WTC11 (cell line): Measurements from ENCODE around the gene PPP2R5E. TPM values are rescaled to one million over a fixed set of nuclear protein-coding genes. Genes with fewer than 3 reads are reported as not detected.
A peak's percentile ranks its signal among the peaks of the same experiment; 100 is the strongest.

Experiments
- ATAC-seq: fragments of 200-7000 bp; cut with Tn5 transposase; 2 replicates; pipeline ENCODE4 v1.10.0; 2021; ENCODE audit warnings: mild to moderate bottlenecking, moderate library complexity
- CTCF ChIA-PET: fragments of 300-600 bp; sonication (Branson Sonifier 250); formaldehyde crosslinking; loops from one replicate; lab custom pipeline; 2021; ENCODE audit warnings: antibody characterized with exemption; lab: Charles Lee
- POLR2A ChIA-PET: fragments of 350-600 bp; sonication (Branson Sonifier 250); formaldehyde crosslinking; loops from one replicate; lab custom pipeline; 2021; ENCODE audit warnings: antibody characterized with exemption; lab: Charles Lee
- DNase-seq: peaks from one replicate; pipeline ENCODE4 v3.0.0; 2021; ENCODE audit warnings: low spot score
- H3K27ac Mint-ChIP-seq: 2 replicates; pipeline ENCODE4 v1.8.0; 2021; ENCODE audit warnings: mixed read lengths
- H3K27me3 Mint-ChIP-seq: 2 replicates; pipeline ENCODE4 v1.8.0; 2021; ENCODE audit warnings: low read depth, mild to moderate bottlenecking, moderate library complexity, mixed read lengths
- H3K36me3 Mint-ChIP-seq: 2 replicates; pipeline ENCODE4 v1.8.0; 2021; ENCODE audit warnings: mixed read lengths
- H3K4me1 Mint-ChIP-seq: 2 replicates; pipeline ENCODE4 v1.8.0; 2022; ENCODE audit warnings: mixed read lengths
- H3K4me3 Mint-ChIP-seq: 2 replicates; pipeline ENCODE4 v1.8.0; 2021; ENCODE audit warnings: mild to moderate bottlenecking, moderate library complexity, mixed read lengths
- H3K9me3 Mint-ChIP-seq: 2 replicates; pipeline ENCODE4 v1.8.0; 2021; ENCODE audit warnings: mixed read lengths
- ATF1 ChIP-seq: sonication (generic); formaldehyde crosslinking; IDR thresholded peaks from 2 replicates; pipeline ENCODE4 v1.8.1; 2023; ENCODE audit warnings: mild to moderate bottlenecking, moderate library complexity, missing genetic modification reagents
- CBFB ChIP-seq: sonication (generic); formaldehyde crosslinking; IDR thresholded peaks from 2 replicates; pipeline ENCODE4 v1.8.1; 2022; ENCODE audit warnings: mild to moderate bottlenecking, low read depth, missing genetic modification reagents
- EMX1 ChIP-seq: fragments of 250-450 bp; sonication (Bioruptor Pico); IDR thresholded peaks from 2 replicates; pipeline ENCODE4 v1.8.0; 2021; ENCODE audit warnings: mild to moderate bottlenecking
- FOXJ3 ChIP-seq: sonication (generic); formaldehyde crosslinking; IDR thresholded peaks from 2 replicates; pipeline ENCODE4 v1.9.0; 2021; ENCODE audit warnings: missing genetic modification reagents, mild to moderate bottlenecking, borderline replicate concordance
- FOXK1 ChIP-seq: sonication (generic); formaldehyde crosslinking; IDR thresholded peaks from 2 replicates; pipeline ENCODE4 v1.8.0; 2022; ENCODE audit warnings: mild to moderate bottlenecking, moderate library complexity, missing genetic modification reagents
- GABPB1 ChIP-seq: sonication (generic); formaldehyde crosslinking; IDR thresholded peaks from 2 replicates; pipeline ENCODE4 v1.8.1; 2023; ENCODE audit warnings: mild to moderate bottlenecking, missing genetic modification reagents
- HMGA2 ChIP-seq: fragments of 250-450 bp; sonication (Bioruptor Pico); IDR thresholded peaks from 2 replicates; pipeline ENCODE4 v1.4.0; 2021; ENCODE audit warnings: mild to moderate bottlenecking, moderate library complexity
- JUN ChIP-seq: sonication (generic); formaldehyde crosslinking; IDR thresholded peaks from 2 replicates; pipeline ENCODE4 v1.8.0; 2023; ENCODE audit warnings: mild to moderate bottlenecking, missing genetic modification reagents
- TCF7 ChIP-seq: sonication (generic); formaldehyde crosslinking; IDR thresholded peaks from 2 replicates; pipeline ENCODE4 v1.8.0; 2022; ENCODE audit warnings: mild to moderate bottlenecking, low read depth, missing genetic modification reagents, moderate library complexity
- total RNA-seq: library from RNA; stranded (reverse); gene quantifications from 3 replicates; pipeline ENCODE4 v1.2.3, GENCODE V29; 2021
- TF ChIP-seq, protein P1 (sequence below): sonication (generic); formaldehyde crosslinking; IDR thresholded peaks from 2 replicates; pipeline ENCODE4 v1.8.1; 2023; ENCODE audit warnings: mild to moderate bottlenecking, missing genetic modification reagents
- TF ChIP-seq, protein P2 (sequence below): fragments of 250-450 bp; sonication (Bioruptor Pico); IDR thresholded peaks from 2 replicates; pipeline ENCODE4 v1.8.0; 2021; ENCODE audit warnings: mild to moderate bottlenecking
- TF ChIP-seq, protein P3 (sequence below): sonication (generic); formaldehyde crosslinking; IDR thresholded peaks from 2 replicates; pipeline ENCODE4 v1.8.1; 2023; ENCODE audit warnings: mild to moderate bottlenecking, missing genetic modification reagents, moderate library complexity
- TF ChIP-seq, protein P4 (sequence below): sonication (generic); formaldehyde crosslinking; IDR thresholded peaks from 2 replicates; pipeline ENCODE4 v1.8.0; 2022; ENCODE audit warnings: mild to moderate bottlenecking, missing genetic modification reagents
- TF ChIP-seq, protein P5 (sequence below): fragments of 200-600 bp; IDR thresholded peaks from 2 replicates; pipeline ENCODE4 v1.8.0; 2022; ENCODE audit warnings: antibody characterized with exemption
- TF ChIP-seq, protein P6 (sequence below): sonication (generic); formaldehyde crosslinking; IDR thresholded peaks from 2 replicates; pipeline ENCODE4 v1.8.0; 2023; ENCODE audit warnings: missing genetic modification reagents, mild to moderate bottlenecking, borderline replicate concordance
- TF ChIP-seq, protein P7 (sequence below): sonication (generic); formaldehyde crosslinking; IDR thresholded peaks from 2 replicates; pipeline ENCODE4 v1.8.1; 2023; ENCODE audit warnings: mild to moderate bottlenecking, missing genetic modification reagents, moderate library complexity
- TF ChIP-seq, protein P8 (sequence below): fragments of 250-450 bp; sonication (Bioruptor Pico); IDR thresholded peaks from 2 replicates; pipeline ENCODE4 v1.9.0; 2021; ENCODE audit warnings: moderate library complexity, mild to moderate bottlenecking, inconsistent platforms, borderline replicate concordance
- TF ChIP-seq, protein P9 (sequence below): sonication (generic); formaldehyde crosslinking; IDR thresholded peaks from 2 replicates; pipeline ENCODE4 v1.8.1; 2022; ENCODE audit warnings: missing genetic modification reagents, borderline replicate concordance

The PPP2R5E gene
- total RNA-seq, 1 experiment from 2014 or later = 59.0 TPM

DNA sequence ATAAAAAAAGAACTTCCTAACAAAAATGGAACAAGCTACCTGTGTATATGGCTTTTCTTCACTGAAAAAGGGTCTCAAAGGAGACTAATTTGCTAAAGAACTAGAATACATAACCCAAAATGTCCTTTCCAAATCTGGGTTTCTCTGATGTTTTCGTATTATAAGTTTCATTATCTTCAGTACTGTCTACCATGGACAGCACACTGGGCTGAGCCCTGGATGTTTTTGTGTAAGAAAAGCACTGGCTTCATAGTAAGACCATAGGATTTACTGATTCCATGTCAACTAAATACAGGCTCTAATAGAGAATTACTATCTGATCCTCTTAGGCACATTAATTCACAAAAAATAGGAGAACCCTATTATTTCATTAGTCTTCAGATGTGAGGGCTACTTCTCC lies 130.2 kb downstream of the PPP2R5E start:
- ChIA-PET POLR2A (no interaction called here), CTCF (no interaction called here)
- Mint-ChIP-seq H3K27ac (no peak overlapping the region), H3K4me3 (no peak overlapping the region), H3K4me1 (peaks cover 2% of the 10 kb centered on the region; the same call in 1 of the 2 replicates), H3K36me3 (peaks cover 5% of the 10 kb centered on the region; the same call in 1 of the 2 replicates), H3K9me3 (no peaks in the 10 kb centered on the region), H3K27me3 (no peaks in the 10 kb centered on the region)
- no peak for ATAC-seq
- DNase-seq = no peak
- TF ChIP-seq, protein P1, sequence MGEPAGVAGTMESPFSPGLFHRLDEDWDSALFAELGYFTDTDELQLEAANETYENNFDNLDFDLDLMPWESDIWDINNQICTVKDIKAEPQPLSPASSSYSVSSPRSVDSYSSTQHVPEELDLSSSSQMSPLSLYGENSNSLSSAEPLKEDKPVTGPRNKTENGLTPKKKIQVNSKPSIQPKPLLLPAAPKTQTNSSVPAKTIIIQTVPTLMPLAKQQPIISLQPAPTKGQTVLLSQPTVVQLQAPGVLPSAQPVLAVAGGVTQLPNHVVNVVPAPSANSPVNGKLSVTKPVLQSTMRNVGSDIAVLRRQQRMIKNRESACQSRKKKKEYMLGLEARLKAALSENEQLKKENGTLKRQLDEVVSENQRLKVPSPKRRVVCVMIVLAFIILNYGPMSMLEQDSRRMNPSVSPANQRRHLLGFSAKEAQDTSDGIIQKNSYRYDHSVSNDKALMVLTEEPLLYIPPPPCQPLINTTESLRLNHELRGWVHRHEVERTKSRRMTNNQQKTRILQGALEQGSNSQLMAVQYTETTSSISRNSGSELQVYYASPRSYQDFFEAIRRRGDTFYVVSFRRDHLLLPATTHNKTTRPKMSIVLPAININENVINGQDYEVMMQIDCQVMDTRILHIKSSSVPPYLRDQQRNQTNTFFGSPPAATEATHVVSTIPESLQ (CRISPR knock-in tag) = no peak
- TF ChIP-seq CBFB (CRISPR knock-in tag) (no peak), FOXJ3 (no peak), JUN (CRISPR knock-in tag) (no peak), GABPB1 (CRISPR knock-in tag) (no peak), TCF7 (CRISPR knock-in tag) (no peak), FOXK1 (CRISPR knock-in tag) (no peak)
- TF ChIP-seq, protein P2, sequence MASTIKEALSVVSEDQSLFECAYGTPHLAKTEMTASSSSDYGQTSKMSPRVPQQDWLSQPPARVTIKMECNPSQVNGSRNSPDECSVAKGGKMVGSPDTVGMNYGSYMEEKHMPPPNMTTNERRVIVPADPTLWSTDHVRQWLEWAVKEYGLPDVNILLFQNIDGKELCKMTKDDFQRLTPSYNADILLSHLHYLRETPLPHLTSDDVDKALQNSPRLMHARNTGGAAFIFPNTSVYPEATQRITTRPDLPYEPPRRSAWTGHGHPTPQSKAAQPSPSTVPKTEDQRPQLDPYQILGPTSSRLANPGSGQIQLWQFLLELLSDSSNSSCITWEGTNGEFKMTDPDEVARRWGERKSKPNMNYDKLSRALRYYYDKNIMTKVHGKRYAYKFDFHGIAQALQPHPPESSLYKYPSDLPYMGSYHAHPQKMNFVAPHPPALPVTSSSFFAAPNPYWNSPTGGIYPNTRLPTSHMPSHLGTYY (CRISPR knock-in tag) = no peak
- TF ChIP-seq, protein P3, sequence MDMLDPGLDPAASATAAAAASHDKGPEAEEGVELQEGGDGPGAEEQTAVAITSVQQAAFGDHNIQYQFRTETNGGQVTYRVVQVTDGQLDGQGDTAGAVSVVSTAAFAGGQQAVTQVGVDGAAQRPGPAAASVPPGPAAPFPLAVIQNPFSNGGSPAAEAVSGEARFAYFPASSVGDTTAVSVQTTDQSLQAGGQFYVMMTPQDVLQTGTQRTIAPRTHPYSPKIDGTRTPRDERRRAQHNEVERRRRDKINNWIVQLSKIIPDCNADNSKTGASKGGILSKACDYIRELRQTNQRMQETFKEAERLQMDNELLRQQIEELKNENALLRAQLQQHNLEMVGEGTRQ (CRISPR knock-in tag) = no peak
- TF ChIP-seq, protein P4, sequence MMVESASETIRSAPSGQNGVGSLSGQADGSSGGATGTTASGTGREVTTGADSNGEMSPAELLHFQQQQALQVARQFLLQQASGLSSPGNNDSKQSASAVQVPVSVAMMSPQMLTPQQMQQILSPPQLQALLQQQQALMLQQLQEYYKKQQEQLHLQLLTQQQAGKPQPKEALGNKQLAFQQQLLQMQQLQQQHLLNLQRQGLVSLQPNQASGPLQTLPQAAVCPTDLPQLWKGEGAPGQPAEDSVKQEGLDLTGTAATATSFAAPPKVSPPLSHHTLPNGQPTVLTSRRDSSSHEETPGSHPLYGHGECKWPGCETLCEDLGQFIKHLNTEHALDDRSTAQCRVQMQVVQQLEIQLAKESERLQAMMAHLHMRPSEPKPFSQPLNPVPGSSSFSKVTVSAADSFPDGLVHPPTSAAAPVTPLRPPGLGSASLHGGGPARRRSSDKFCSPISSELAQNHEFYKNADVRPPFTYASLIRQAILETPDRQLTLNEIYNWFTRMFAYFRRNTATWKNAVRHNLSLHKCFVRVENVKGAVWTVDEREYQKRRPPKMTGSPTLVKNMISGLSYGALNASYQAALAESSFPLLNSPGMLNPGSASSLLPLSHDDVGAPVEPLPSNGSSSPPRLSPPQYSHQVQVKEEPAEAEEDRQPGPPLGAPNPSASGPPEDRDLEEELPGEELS (CRISPR knock-in tag) = no peak
- TF ChIP-seq, protein P5, sequence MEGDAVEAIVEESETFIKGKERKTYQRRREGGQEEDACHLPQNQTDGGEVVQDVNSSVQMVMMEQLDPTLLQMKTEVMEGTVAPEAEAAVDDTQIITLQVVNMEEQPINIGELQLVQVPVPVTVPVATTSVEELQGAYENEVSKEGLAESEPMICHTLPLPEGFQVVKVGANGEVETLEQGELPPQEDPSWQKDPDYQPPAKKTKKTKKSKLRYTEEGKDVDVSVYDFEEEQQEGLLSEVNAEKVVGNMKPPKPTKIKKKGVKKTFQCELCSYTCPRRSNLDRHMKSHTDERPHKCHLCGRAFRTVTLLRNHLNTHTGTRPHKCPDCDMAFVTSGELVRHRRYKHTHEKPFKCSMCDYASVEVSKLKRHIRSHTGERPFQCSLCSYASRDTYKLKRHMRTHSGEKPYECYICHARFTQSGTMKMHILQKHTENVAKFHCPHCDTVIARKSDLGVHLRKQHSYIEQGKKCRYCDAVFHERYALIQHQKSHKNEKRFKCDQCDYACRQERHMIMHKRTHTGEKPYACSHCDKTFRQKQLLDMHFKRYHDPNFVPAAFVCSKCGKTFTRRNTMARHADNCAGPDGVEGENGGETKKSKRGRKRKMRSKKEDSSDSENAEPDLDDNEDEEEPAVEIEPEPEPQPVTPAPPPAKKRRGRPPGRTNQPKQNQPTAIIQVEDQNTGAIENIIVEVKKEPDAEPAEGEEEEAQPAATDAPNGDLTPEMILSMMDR = no peak

DNA sequence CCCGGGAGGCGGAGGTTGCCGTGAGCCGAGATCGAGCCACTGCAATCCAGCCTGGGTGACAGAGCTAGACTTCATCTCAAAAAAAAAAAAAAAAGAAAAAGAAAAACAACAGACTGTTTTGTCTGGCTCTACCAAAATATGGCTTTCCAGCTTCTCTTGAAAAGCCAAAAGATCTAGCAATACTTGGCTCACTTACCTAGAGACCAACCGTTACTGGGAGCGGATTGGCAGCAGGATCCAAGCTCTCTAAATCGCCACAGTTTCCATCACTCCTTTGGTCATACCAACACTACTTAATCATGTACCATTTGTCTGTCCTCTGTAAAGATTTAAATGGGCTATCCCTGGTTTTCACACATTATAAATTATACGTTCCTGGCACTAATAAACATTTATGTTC lies 136.8 kb downstream of the PPP2R5E start:
- TF ChIP-seq HMGA2 (CRISPR knock-in tag) = no peak
- TF ChIP-seq EMX1 = no peak
- TF ChIP-seq, protein P6, sequence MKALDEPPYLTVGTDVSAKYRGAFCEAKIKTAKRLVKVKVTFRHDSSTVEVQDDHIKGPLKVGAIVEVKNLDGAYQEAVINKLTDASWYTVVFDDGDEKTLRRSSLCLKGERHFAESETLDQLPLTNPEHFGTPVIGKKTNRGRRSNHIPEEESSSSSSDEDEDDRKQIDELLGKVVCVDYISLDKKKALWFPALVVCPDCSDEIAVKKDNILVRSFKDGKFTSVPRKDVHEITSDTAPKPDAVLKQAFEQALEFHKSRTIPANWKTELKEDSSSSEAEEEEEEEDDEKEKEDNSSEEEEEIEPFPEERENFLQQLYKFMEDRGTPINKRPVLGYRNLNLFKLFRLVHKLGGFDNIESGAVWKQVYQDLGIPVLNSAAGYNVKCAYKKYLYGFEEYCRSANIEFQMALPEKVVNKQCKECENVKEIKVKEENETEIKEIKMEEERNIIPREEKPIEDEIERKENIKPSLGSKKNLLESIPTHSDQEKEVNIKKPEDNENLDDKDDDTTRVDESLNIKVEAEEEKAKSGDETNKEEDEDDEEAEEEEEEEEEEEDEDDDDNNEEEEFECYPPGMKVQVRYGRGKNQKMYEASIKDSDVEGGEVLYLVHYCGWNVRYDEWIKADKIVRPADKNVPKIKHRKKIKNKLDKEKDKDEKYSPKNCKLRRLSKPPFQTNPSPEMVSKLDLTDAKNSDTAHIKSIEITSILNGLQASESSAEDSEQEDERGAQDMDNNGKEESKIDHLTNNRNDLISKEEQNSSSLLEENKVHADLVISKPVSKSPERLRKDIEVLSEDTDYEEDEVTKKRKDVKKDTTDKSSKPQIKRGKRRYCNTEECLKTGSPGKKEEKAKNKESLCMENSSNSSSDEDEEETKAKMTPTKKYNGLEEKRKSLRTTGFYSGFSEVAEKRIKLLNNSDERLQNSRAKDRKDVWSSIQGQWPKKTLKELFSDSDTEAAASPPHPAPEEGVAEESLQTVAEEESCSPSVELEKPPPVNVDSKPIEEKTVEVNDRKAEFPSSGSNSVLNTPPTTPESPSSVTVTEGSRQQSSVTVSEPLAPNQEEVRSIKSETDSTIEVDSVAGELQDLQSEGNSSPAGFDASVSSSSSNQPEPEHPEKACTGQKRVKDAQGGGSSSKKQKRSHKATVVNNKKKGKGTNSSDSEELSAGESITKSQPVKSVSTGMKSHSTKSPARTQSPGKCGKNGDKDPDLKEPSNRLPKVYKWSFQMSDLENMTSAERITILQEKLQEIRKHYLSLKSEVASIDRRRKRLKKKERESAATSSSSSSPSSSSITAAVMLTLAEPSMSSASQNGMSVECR = no peak
- TF ChIP-seq ATF1 (CRISPR knock-in tag) = no peak
- TF ChIP-seq, protein P7, sequence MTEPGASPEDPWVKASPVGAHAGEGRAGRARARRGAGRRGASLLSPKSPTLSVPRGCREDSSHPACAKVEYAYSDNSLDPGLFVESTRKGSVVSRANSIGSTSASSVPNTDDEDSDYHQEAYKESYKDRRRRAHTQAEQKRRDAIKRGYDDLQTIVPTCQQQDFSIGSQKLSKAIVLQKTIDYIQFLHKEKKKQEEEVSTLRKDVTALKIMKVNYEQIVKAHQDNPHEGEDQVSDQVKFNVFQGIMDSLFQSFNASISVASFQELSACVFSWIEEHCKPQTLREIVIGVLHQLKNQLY (CRISPR knock-in tag) = no peak
- TF ChIP-seq, protein P8, sequence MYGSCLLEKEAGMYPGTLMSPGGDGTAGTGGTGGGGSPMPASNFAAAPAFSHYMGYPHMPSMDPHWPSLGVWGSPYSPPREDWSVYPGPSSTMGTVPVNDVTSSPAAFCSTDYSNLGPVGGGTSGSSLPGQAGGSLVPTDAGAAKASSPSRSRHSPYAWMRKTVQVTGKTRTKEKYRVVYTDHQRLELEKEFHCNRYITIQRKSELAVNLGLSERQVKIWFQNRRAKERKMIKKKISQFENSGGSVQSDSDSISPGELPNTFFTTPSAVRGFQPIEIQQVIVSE (CRISPR knock-in tag) = no peak
- TF ChIP-seq, protein P9, sequence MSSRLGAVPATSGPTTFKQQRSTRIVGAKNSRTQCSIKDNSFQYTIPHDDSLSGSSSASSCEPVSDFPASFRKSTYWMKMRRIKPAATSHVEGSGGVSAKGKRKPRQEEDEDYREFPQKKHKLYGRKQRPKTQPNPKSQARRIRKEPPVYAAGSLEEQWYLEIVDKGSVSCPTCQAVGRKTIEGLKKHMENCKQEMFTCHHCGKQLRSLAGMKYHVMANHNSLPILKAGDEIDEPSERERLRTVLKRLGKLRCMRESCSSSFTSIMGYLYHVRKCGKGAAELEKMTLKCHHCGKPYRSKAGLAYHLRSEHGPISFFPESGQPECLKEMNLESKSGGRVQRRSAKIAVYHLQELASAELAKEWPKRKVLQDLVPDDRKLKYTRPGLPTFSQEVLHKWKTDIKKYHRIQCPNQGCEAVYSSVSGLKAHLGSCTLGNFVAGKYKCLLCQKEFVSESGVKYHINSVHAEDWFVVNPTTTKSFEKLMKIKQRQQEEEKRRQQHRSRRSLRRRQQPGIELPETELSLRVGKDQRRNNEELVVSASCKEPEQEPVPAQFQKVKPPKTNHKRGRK (CRISPR knock-in tag) = no peak
- peaks cover 7% of the 10 kb centered on the region for H3K36me3 Mint-ChIP-seq
- H3K27me3 Mint-ChIP-seq = no peaks in the 10 kb centered on the region
- ChIA-PET CTCF (interaction anchor here (1.3 kb wide), 1 partner anchor 17 kb away, joined by 6 read pairs; no protein-coding TSS in a partner anchor), POLR2A (interaction anchor here (0.5 kb wide), 1 partner anchor 581 kb away, joined by 4 read pairs; no protein-coding TSS in a partner anchor)
- no peak overlapping the region for H3K4me3 Mint-ChIP-seq
- peaks cover 30% of the 10 kb centered on the region for H3K4me1 Mint-ChIP-seq
- H3K9me3 Mint-ChIP-seq = no peaks in the 10 kb centered on the region
- DNase-seq (no peak), ATAC-seq (no peak)
- H3K27ac Mint-ChIP-seq = peak overlapping the region; percentile 79; the same call in 1 of the 2 replicates
